Esophagus squamous epithelium (tissue), 5 donors: ENCODE data around the gene OBP2A. TPM values are rescaled to one million over a fixed set of nuclear protein-coding genes. Genes with fewer than 3 reads are reported as not detected.

Source experiments
- DNase-seq: peaks from one replicate; lab custom pipeline; 2025; lab: John Stamatoyannopoulos, UW
- H3K27ac ChIP-seq, 4 donors: fragments of 200-600 bp; sonication (generic); one replicate each; pipeline ENCODE4 v1.5.1; 2016 to 2019; ENCODE audit warnings: mild to moderate bottlenecking in 1 of 4
- H3K27me3 ChIP-seq, 4 donors: fragments of 200-600 bp; sonication (generic); 1 replicate in 3 of 4; 2 replicates in 1 of 4; pipeline versions ENCODE4 v1.5.1 to v1.6.0; 2017 to 2021; ENCODE audit warnings: antibody characterized with exemption in 1 of 4
- H3K36me3 ChIP-seq, 3 donors: fragments of 200-600 bp; sonication (generic); one replicate each; pipeline ENCODE4 v1.5.1; 2016 to 2019
- H3K4me1 ChIP-seq, 3 donors: fragments of 200-600 bp; sonication (generic); one replicate each; pipeline ENCODE4 v1.5.1; 2017 to 2019
- H3K4me3 ChIP-seq, 4 donors: fragments of 200-600 bp; sonication (generic); 1 replicate in 3 of 4; 2 replicates in 1 of 4; pipeline ENCODE4 v1.5.1; 2016 to 2019; ENCODE audit warnings: mild to moderate bottlenecking in 2 of 4, moderate library complexity in 1 of 4
- H3K9me3 ChIP-seq, 3 donors: fragments of 200-600 bp; sonication (generic); one replicate each; pipeline ENCODE4 v1.5.1; 2016 to 2019
- POLR2A ChIP-seq, 4 donors: fragments of 450-650 bp; IDR thresholded peaks; one replicate each; pipeline ENCODE4 v1.6.1; 2017; ENCODE audit warnings: antibody characterized with exemption in 4 of 4, mild to moderate bottlenecking in 4 of 4, moderate library complexity in 3 of 4
- WGBS, 2 donors: methylation state at CpG; one replicate each; pipeline ENCODE4 v1.1.5; 2018; 5-methylcytosine and 5-hydroxymethylcytosine counted together
- intact Hi-C: fragments of 100-400 bp; cut with DNase I; formaldehyde crosslinking; loops from one replicate; pipeline ENCODE4 v1.15.0; 2022
- total RNA-seq, 4 donors: library from RNA; depleted of rRNA; stranded (reverse); fragments of >200 nt; gene quantifications; one replicate each; pipeline ENCODE4 v1.1.0, GENCODE V29; 2016
- TF ChIP-seq, protein P1 (sequence below), 6 experiments: fragments of 450-650 bp in 4 of 6; fragments of 200-600 bp in 2 of 6; sonication (generic) in 2 of 6; IDR thresholded peaks; one replicate each; pipeline ENCODE4 v1.5.1; 2016 to 2019; ENCODE audit warnings: antibody characterized with exemption in 6 of 6, mild to moderate bottlenecking in 4 of 6, moderate library complexity in 4 of 6
- donor health status: DM: yes; HTN: yes; CAD: no.

Gene OBP2A
- total RNA-seq, 4 donors from 2014 or later = not detected

DNA sequence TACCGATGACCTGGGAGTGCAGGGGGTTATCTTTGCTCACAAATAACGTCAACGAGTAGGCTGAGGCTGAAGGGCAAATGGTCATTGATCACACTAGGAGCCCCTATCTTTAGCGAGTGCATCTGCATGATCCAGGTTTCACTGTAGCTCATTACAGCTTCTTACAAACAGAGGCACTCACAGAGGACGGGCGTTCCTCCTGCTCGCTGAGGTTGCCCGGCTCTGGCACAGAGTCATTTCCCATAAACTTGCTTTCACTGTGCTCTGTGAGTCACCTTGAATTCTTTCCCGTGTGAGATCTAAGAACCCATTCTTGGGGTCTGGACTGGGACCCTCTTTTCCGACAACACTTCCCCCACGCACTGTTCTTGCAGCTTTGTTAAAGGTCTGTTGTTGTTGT, 13.7 kb downstream of the OBP2A start:
- H3K27me3 ChIP-seq = peaks cover 0 to 42% (median 0%) of the 10 kb centered on the region in 4 donors
- peaks cover 0 to 7% (median 0%) of the 10 kb centered on the region in 3 donors for H3K9me3 ChIP-seq
- DNase-seq = no peak
- 45 to 69% methylated on average over 9 to 10 of the region's 11 CpGs for WGBS, 2 donors
- no peak overlapping the region for H3K4me3 ChIP-seq
- TF ChIP-seq, protein P1, sequence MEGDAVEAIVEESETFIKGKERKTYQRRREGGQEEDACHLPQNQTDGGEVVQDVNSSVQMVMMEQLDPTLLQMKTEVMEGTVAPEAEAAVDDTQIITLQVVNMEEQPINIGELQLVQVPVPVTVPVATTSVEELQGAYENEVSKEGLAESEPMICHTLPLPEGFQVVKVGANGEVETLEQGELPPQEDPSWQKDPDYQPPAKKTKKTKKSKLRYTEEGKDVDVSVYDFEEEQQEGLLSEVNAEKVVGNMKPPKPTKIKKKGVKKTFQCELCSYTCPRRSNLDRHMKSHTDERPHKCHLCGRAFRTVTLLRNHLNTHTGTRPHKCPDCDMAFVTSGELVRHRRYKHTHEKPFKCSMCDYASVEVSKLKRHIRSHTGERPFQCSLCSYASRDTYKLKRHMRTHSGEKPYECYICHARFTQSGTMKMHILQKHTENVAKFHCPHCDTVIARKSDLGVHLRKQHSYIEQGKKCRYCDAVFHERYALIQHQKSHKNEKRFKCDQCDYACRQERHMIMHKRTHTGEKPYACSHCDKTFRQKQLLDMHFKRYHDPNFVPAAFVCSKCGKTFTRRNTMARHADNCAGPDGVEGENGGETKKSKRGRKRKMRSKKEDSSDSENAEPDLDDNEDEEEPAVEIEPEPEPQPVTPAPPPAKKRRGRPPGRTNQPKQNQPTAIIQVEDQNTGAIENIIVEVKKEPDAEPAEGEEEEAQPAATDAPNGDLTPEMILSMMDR (IDR thresholded peaks at IDR 0.05) = no peak
- no peak for TF ChIP-seq POLR2A (IDR thresholded peaks at IDR 0.05)
- intact Hi-C loops = no loop called here
- no peaks in the 10 kb centered on the region for H3K4me1 ChIP-seq
- no peaks in the 10 kb centered on the region for H3K36me3 ChIP-seq
- H3K27ac ChIP-seq = no peak overlapping the region

DNA sequence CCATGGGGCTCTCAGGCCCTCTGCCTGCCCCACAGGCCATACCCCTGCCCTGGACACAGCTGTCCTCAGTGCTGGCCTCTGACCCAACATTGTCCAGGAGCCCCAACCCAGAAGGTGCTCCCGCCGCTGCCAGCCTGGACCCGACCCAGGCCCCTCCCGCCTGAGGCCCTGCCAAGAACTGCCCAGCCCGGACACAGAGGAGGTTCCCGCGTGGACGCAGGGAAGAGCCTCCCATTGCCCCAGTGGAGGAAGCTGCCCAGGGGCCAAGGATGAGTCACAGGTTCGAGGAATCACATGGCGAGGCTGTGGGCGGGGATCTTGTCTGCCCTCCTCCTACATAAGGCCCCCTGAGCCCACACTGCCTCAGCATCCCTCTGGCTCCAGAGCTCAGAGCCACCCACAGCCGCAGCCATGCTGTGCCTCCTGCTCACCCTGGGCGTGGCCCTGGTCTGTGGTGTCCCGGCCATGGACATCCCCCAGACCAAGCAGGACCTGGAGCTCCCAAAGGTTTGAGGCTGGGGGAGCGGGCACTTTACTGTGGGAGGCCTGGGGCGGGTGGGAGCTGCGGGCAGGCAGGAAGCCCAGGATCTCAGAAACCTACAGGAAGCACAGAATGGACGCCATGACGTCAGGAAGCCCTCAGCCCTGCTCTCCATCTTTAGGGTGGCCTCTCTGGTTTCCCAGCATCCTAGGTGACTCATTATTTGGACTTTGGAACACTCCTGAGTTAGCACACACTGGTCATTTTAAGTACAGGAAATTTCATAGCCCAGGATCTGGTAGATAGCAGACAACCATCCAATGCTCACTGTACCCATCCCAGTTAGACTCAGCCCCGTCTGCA, 15.7 kb downstream of the OBP2A start, which contains the start of gene PAEP:
Gene PAEP (plus strand): TSS at position 366 of the 844 bp plus-strand sequence.
- peaks cover 0 to 7% (median 0%) of the 10 kb centered on the region in 3 donors for H3K9me3 ChIP-seq
- intact Hi-C loops = no loop called here
- no peak for DNase-seq
- H3K4me3 ChIP-seq = no peak within 1 kb of the TSS
- TF ChIP-seq POLR2A (IDR thresholded peaks at IDR 0.05) = no peak
- TF ChIP-seq, protein P1 (IDR thresholded peaks at IDR 0.05) = no peak
- 100% methylated on average over 3 of the region's 20 CpGs; no CpG with 5 or more reads in 1 of the 2 donors for WGBS, 2 donors
- peaks cover 0 to 62% (median 0%) of the 10 kb centered on the region in 4 donors for H3K27me3 ChIP-seq
- no peaks in the 10 kb centered on the region for H3K36me3 ChIP-seq
- H3K4me1 ChIP-seq = no peaks in the 10 kb centered on the region
- H3K27ac ChIP-seq = no peak within 1 kb of the TSS

DNA sequence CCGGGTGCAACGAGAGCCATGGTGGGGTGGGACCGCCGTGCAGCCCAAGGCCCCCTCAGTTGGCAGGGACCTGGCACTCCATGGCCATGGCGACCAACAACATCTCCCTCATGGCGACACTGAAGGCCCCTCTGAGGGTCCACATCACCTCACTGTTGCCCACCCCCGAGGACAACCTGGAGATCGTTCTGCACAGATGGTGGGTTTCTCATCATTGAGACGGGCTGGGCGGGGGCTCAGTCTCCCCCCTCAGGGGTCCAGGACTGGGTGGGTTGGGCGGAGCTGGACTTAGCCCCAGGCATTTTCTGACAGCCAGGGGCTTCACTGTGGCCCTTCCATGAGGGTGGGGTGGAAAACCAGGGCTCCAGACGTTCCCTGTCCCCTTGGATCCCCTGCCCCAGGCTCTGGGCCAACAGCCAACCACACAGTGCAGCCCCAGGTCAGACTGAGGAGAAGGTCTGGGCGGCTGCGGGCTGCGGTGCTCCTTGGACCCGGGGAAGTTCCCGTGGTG, 16.4 kb downstream of the OBP2A start:
- Histone ChIP-seq H3K4me3 (no peak overlapping the region), H3K4me1 (no peaks in the 10 kb centered on the region), H3K36me3 (no peaks in the 10 kb centered on the region), H3K27ac (no peak overlapping the region), H3K27me3 (peaks cover 0 to 67% (median 0%) of the 10 kb centered on the region in 4 donors), H3K9me3 (peaks cover 0 to 7% (median 0%) of the 10 kb centered on the region in 3 donors)
- DNase-seq = no peak
- TF ChIP-seq, protein P1 (IDR thresholded peaks at IDR 0.05) = no peak
- no peak for TF ChIP-seq POLR2A (IDR thresholded peaks at IDR 0.05)
- 94% methylated on average over 9 of the region's 17 CpGs; no CpG with 5 or more reads in 1 of the 2 donors for WGBS, 2 donors
- intact Hi-C loops = no loop called here

DNA sequence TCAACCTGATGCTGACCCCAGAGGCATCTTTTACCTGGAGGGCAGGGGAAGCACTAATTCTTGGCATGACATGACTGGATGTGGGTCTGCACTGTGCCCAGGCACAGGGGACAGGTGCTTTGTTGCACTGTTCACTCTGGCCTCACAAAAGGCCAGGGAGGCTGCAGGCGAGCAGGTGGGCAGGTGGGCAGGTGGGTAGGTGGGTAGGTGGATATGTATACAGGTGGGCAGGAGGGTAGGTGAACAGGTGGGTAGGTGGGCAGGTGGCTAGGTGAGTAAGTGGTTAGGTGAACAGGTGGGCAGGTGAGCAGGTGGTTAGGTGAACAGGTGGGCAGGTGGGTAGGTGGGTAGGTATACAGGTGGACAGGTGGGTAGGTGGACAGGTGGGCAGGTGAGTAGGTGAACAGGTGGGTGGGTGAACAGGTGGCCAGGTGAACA, 17.1 kb downstream of the OBP2A start:
- no peak for TF ChIP-seq POLR2A (IDR thresholded peaks at IDR 0.05)
- TF ChIP-seq, protein P1 (IDR thresholded peaks at IDR 0.05) = no peak
- Histone ChIP-seq H3K36me3 (no peaks in the 10 kb centered on the region), H3K9me3 (peaks cover 0 to 7% (median 0%) of the 10 kb centered on the region in 3 donors), H3K27me3 (peaks cover 0 to 71% (median 0%) of the 10 kb centered on the region in 4 donors), H3K4me3 (no peak overlapping the region), H3K27ac (no peak overlapping the region), H3K4me1 (no peaks in the 10 kb centered on the region)
- no peak for DNase-seq
- intact Hi-C loops = no loop called here
- 40 to 86% methylated on average over 1 of the region's 1 CpG for WGBS, 2 donors

DNA sequence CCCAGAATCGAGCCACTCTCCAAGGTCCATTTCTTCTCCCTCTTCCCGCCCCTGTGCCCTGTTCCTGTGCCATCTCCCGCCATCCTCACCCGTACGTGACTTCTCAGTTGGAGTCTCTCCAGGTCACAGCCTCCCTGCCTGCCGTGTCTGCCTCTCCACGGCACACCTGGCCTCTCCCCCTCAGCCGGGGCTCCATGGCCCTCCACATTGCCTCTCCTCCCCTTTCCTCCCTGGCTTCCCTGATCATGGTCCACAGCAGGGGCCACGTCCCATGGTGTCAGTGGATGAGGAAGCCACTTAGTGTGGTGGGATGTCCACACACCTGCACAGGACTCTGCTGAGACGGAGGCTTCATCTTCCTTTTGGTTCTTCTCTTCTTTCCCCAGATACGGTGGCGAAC, 17.9 kb downstream of the OBP2A start:
- H3K4me1 ChIP-seq = no peaks in the 10 kb centered on the region
- intact Hi-C loops = no loop called here
- peaks cover 0 to 73% (median 0%) of the 10 kb centered on the region in 4 donors for H3K27me3 ChIP-seq
- H3K36me3 ChIP-seq = no peaks in the 10 kb centered on the region
- H3K9me3 ChIP-seq = peaks cover 0 to 7% (median 0%) of the 10 kb centered on the region in 3 donors
- DNase-seq = no peak
- H3K27ac ChIP-seq = no peak overlapping the region
- 66 to 68% methylated on average over 12 of the region's 12 CpGs for WGBS, 2 donors
- TF ChIP-seq, protein P1 (IDR thresholded peaks at IDR 0.05) = no peak
- no peak overlapping the region for H3K4me3 ChIP-seq
